ENCODE measurements around the gene RAI1.

GRCh38 chr17:17837966-17838962 is 157.0 kb downstream of the RAI1 start:
- TF ChIP-seq CTCF (IDR thresholded peaks at IDR 0.05) (no peak), POLR2A (IDR thresholded peaks at IDR 0.05) (peak; percentile 20 to 23)

Measured in adrenal gland (tissue), 5 donors.